Measurements from ENCODE around the gene PKMYT1. TPM values are rescaled to one million over a fixed set of nuclear protein-coding genes. Genes with fewer than 3 reads are reported as not detected.
"Not testable (repeated sequence)": the region's sequence is repeated elsewhere in the genome, so short reads cannot be mapped to it uniquely, and the experiment has no call there.

PKMYT1 gene
- total and polyA plus RNA-seq, 11 donors, result 0.72 to 11.9 (median 1.2) TPM

- H3K4me3 ChIP-seq, result no peak overlapping the region
- H3K27me3 ChIP-seq, result no peaks in the 10 kb centered on the region
- peaks cover 0 to 12% (median 3%) of the 10 kb centered on the region in 12 donors for H3K4me1 ChIP-seq
- WGBS, 4 donors, result 94 to 99% (median 96%) methylated on average over 10 to 15 of the region's 15 CpGs
- no peak overlapping the region for H3K27ac ChIP-seq
- ATAC-seq (no peak), DNase-seq (no peak)
- no peak for TF ChIP-seq POLR2A (IDR thresholded peaks at IDR 0.05)
- TF ChIP-seq CTCF (IDR thresholded peaks at IDR 0.05), result no peak
- intact Hi-C loops (cut with DNase I), result no loop called here
- no peaks in the 10 kb centered on the region for H3K9me3 ChIP-seq
- H3K36me3 ChIP-seq, result peaks cover 0 to 56% (median 44%) of the 10 kb centered on the region in 9 donors
Observed at GRCh38 chr16:2930236-2930635, 50.0 kb downstream of the PKMYT1 start.

GRCh38 chr16:2929693-2930092 lies 50.6 kb downstream of the PKMYT1 start:
- no peak for TF ChIP-seq CTCF (IDR thresholded peaks at IDR 0.05)
- TF ChIP-seq POLR2A (IDR thresholded peaks at IDR 0.05), result no peak
- Histone ChIP-seq H3K4me3 (no peak overlapping the region), H3K36me3 (peaks cover 0 to 57% (median 39%) of the 10 kb centered on the region in 9 donors), H3K4me1 (peaks cover 0 to 12% (median 3%) of the 10 kb centered on the region in 12 donors), H3K27ac (no peak overlapping the region), H3K27me3 (no peaks in the 10 kb centered on the region), H3K9me3 (no peaks in the 10 kb centered on the region)
- ATAC-seq (no peak), DNase-seq (no peak)
- intact Hi-C loops (cut with DNase I), result no loop called here
- 92 to 98% (median 92%) methylated on average over 8 to 14 of the region's 14 CpGs for WGBS, 4 donors

- 77 to 89% (median 86%) methylated on average over 8 to 11 of the region's 11 CpGs for WGBS, 4 donors
- no peak overlapping the region for H3K4me3 ChIP-seq
- no peak overlapping the region for H3K27ac ChIP-seq
- peaks cover 0 to 12% (median 3%) of the 10 kb centered on the region in 12 donors for H3K4me1 ChIP-seq
- H3K9me3 ChIP-seq, result no peaks in the 10 kb centered on the region
- intact Hi-C loops (cut with DNase I), result no loop called here
- TF ChIP-seq CTCF (IDR thresholded peaks at IDR 0.05) (no peak), POLR2A (IDR thresholded peaks at IDR 0.05) (no peak)
- H3K36me3 ChIP-seq, result peaks cover 0 to 50% (median 30%) of the 10 kb centered on the region in 9 donors
- no peak for ATAC-seq
- DNase-seq, result no peak
- H3K27me3 ChIP-seq, result no peaks in the 10 kb centered on the region
Observed at GRCh38 chr16:2928796-2929195, 51.5 kb downstream of the PKMYT1 start.

GRCh38 chr16:2928151-2928550 lies 52.1 kb downstream of the PKMYT1 start:
- peaks cover 0 to 46% (median 24%) of the 10 kb centered on the region in 9 donors for H3K36me3 ChIP-seq
- intact Hi-C loops (cut with DNase I); ATAC-seq; H3K9me3 ChIP-seq; H3K27me3 ChIP-seq; H3K4me3 ChIP-seq; DNase-seq; H3K27ac ChIP-seq: not testable (repeated sequence)
- 70 to 83% (median 75%) methylated on average over 4 of the region's 4 CpGs for WGBS, 4 donors
- peaks cover 0 to 12% (median 3%) of the 10 kb centered on the region in 12 donors for H3K4me1 ChIP-seq
